Hypothalamus (tissue), 51 donors: ENCODE results near the gene AATF.

Experiments
- DNase-seq, 51 donors: peaks; one replicate each; lab custom pipeline; 2025; lab: John Stamatoyannopoulos, UW

AATF gene

GRCh38 chr17:37097154-37097553 is 148.4 kb downstream of the AATF start:
- DNase-seq = no peak

GRCh38 chr17:37098152-37098551 is 149.4 kb downstream of the AATF start:
- DNase-seq = no peak

GRCh38 chr17:37098910-37099664 is 150.3 kb downstream of the AATF start:
- no peak for DNase-seq

- no peak for DNase-seq
Measured at GRCh38 chr17:37100231-37100630, 151.5 kb downstream of the AATF start.

DNA sequence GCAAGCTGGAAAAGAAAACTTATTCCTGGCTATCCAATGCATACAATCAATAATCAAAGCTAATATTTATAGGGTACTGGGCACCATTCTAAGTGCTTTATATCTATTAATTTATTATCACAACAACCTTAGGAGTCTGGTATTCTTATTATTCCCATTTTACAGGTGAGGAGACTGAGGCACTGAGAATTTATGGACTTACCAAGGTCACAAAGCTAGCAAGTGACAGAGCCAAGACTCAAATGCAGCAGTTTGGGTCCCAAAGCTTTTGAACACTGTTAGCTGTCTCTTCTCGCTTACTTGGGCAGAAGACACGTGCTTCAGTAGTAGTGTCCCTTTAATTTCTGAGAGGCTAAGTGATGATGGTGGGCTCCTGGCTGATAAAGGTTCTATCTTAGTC is 152.6 kb downstream of the AATF start:
- DNase-seq = no peak

GRCh38 chr17:37103231-37103630 is 154.5 kb downstream of the AATF start:
- DNase-seq = no peak

- DNase-seq = no peak
Measured at GRCh38 chr17:37106049-37106448, 157.3 kb downstream of the AATF start.
